Dedifferentiated amniotic fluid mesenchymal stem cell (primary cell): ENCODE data around the gene GABBR2.
"Not testable (repeated sequence)": the region's sequence is repeated elsewhere in the genome, so short reads cannot be mapped to it uniquely, and the experiment has no call there.

Experiments used
- DNase-seq: peaks from one replicate; pipeline ENCODE4 v3.0.0-alpha.2; 2016; ENCODE audit errors: extremely low spot score

The GABBR2 gene

GRCh38 chr9:98481676-98482075, 227.1 kb downstream of the GABBR2 start:
- no peak for DNase-seq

- no peak for DNase-seq
Measured at GRCh38 chr9:98479967-98480847, 228.5 kb downstream of the GABBR2 start.

- DNase-seq: no peak
Measured at GRCh38 chr9:98479449-98479848, 229.3 kb downstream of the GABBR2 start.

GRCh38 chr9:98477884-98478283, 230.9 kb downstream of the GABBR2 start:
- no peak for DNase-seq

GRCh38 chr9:98472216-98472615, 236.5 kb downstream of the GABBR2 start:
- no peak for DNase-seq

- DNase-seq: no peak
Measured at GRCh38 chr9:98471185-98471584, 237.6 kb downstream of the GABBR2 start.

- no peak for DNase-seq
Measured at GRCh38 chr9:98468567-98469239, 240.0 kb downstream of the GABBR2 start.

GRCh38 chr9:98465799-98466198, 242.9 kb downstream of the GABBR2 start:
- DNase-seq: no peak

GRCh38 chr9:98464156-98464690, 244.5 kb downstream of the GABBR2 start:
- not testable (repeated sequence) for DNase-seq

- DNase-seq: no peak
Measured at GRCh38 chr9:98462310-98462709, 246.4 kb downstream of the GABBR2 start.

GRCh38 chr9:98460704-98461103, 248.0 kb downstream of the GABBR2 start:
- DNase-seq: no peak

- no peak for DNase-seq
Measured at GRCh38 chr9:98457726-98458370, 250.9 kb downstream of the GABBR2 start.

GRCh38 chr9:98456156-98456613, 252.6 kb downstream of the GABBR2 start:
- DNase-seq: no peak

- DNase-seq: peak; percentile 74
Measured at GRCh38 chr9:98455256-98456155, 253.2 kb downstream of the GABBR2 start.

GRCh38 chr9:98453589-98454311, 255.0 kb downstream of the GABBR2 start:
- DNase-seq: no peak

- no peak for DNase-seq
Measured at GRCh38 chr9:98451576-98451975, 257.2 kb downstream of the GABBR2 start.

GRCh38 chr9:98450496-98450895, 258.2 kb downstream of the GABBR2 start:
- no peak for DNase-seq

GRCh38 chr9:98449871-98450270, 258.9 kb downstream of the GABBR2 start:
- DNase-seq: no peak

GRCh38 chr9:98445576-98445975, 263.2 kb downstream of the GABBR2 start:
- no peak for DNase-seq

GRCh38 chr9:98444601-98445000, 264.1 kb downstream of the GABBR2 start:
- no peak for DNase-seq
